Pancreas (tissue), 10 donors: ENCODE measurements around the gene ZNF502. TPM values are rescaled to one million over a fixed set of nuclear protein-coding genes. Genes with fewer than 3 reads are reported as not detected.

ENCODE experiments used
- ATAC-seq, 4 donors: fragments of 200-7000 bp; cut with Tn5 transposase; one replicate each; pipeline versions ENCODE4 v1.8.0 to v1.9.1; 2020; ENCODE audit warnings: mild to moderate bottlenecking in 4 of 4, moderate library complexity in 4 of 4
- DNase-seq, 6 donors: peaks; one replicate each; pipeline ENCODE4 v3.0.0-alpha.2; 2020
- FAIRE-seq: peaks from 2 replicates; lab custom pipeline; 2012; peaks lifted over from hg19 to GRCh38; lab: Jason Lieb, UNC
- H3K27ac ChIP-seq, 4 donors: fragments of 200-600 bp; sonication (generic); 1 replicate in 3 of 4; 2 replicates in 1 of 4; pipeline versions ENCODE4 v1.5.0 to v1.8.0; 2020
- H3K27me3 ChIP-seq, 4 donors: fragments of 200-600 bp; one replicate each; pipeline ENCODE4 v1.8.0; 2021
- H3K36me3 ChIP-seq, 3 donors: fragments of 200-600 bp; sonication (generic) in 1 of 3; one replicate each; pipeline versions ENCODE4 v1.5.0 to v1.8.0; 2020 to 2021
- H3K4me1 ChIP-seq, 3 donors: fragments of 200-600 bp; one replicate each; pipeline ENCODE4 v1.8.0; 2021
- H3K4me3 ChIP-seq, 4 donors: fragments of 200-600 bp; sonication (generic) in 2 of 4; one replicate each; pipeline versions ENCODE4 v1.5.0 to v1.8.0; 2020 to 2021
- H3K9me3 ChIP-seq, 4 donors: fragments of 200-600 bp; one replicate each; pipeline ENCODE4 v1.8.0; 2021
- WGBS, 2 donors: extraction: QIAGEN DNeasy Blood & Tissue Kit; methylation state at CpG; one replicate each; pipeline ENCODE4 v1.1.7; 2013; 5-methylcytosine and 5-hydroxymethylcytosine counted together
- intact Hi-C, 3 donors: fragments of 100-400 bp; cut with DNase I; formaldehyde crosslinking; loops; one replicate each; pipeline versions ENCODE4 v1.11.1 to v1.14.2; 2022
- polyA plus RNA-seq, 2 donors: library from polyadenylated mRNA; stranded (reverse); fragments of 200-250 nt; gene quantifications; one replicate each; pipeline ENCODE4 v1.2.3, GENCODE V29; 2013
- total RNA-seq, 6 donors: library from RNA; stranded (reverse); fragmentation: NEBNext Ultra II Directional in 4 of 6; extraction: Animal tissue kit (Norgen Biotek cat#: 25700) in 4 of 6; gene quantifications; one replicate each; pipeline versions ENCODE4 v1.2.1 to v1.2.4, GENCODE V29; 2021 to 2023
- TF ChIP-seq, protein P1 (sequence below), 4 donors: fragments of 200-600 bp; sonication (generic) in 3 of 4; IDR thresholded peaks; one replicate each; pipeline versions ENCODE4 v1.5.0 to v1.8.0; 2021; ENCODE audit warnings: antibody characterized with exemption in 4 of 4
- donor health status: healthy with polysubstance abuse.
- donor health status: DM: no; HTN: no; CAD: no; lungs with moderate emphysema.
- donor health status: DM: no; HTN: no; CAD: no.
- donor health status: control.
- donor health status: control.
- donor health status: Bipolar disorder and iron deficiency.
- donor health status: DM: yes; HTN: yes; CAD: no.
- donor health status: DM: no; HTN: no; CAD: no.
- donor health status: DM: no; HTN: no; CAD: no.
- donor health status: DM: yes; HTN: yes; CAD: no.

ZNF502 gene
- total and polyA plus RNA-seq, 8 donors, result 1.5 to 5.2 (median 2.6) TPM

DNA sequence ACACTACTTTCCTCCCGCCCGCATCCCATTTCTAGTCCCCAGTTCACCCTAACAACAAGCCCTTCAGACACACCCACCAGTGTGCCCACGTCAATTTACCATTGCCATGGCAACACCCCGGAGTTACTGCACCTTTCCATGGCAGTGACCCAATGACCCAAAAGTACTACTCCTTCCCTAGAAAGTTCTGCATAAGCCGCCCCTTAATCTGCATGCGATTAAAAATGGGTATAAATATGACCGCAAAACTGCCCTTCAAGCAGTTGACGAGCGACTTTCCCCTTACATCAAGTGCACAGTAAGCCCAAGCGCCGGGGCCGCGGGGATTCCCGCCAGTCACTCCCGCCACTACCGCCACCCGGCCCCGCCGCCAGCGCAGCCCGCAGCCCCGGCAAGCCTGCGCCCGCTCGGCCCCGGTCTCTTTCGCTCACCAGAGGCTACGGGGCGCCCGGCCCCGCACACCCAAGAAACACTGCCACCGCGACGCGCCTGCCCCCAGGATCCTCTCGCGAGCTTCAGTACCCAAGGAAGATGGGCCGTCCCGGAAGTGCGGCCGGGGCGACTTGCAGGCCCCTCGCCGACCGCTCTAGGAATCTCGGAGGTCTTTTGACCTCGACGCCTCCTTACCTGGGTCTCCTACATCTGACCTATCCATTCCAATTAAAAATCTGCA, 27.2 kb upstream of the ZNF502 start:
- WGBS, 2 donors, result 1% methylated on average over 48 of the region's 48 CpGs
- DNase-seq (peak; percentile 73 to 92 (median 81)), ATAC-seq (peak; percentile 98 to 100 (median 98)), FAIRE-seq (no peak)
- intact Hi-C loops, result no loop called here
- Histone ChIP-seq H3K4me1 (peaks cover 0 to 5% (median 4%) of the 10 kb centered on the region in 3 donors), H3K9me3 (no peaks in the 10 kb centered on the region), H3K4me3 (peak overlapping the region; percentile 42 to 85 (median 75)), H3K36me3 (no peaks in the 10 kb centered on the region), H3K27ac (no peak overlapping the region), H3K27me3 (peaks cover 0 to 7% (median 0%) of the 10 kb centered on the region in 4 donors)
- TF ChIP-seq, protein P1, sequence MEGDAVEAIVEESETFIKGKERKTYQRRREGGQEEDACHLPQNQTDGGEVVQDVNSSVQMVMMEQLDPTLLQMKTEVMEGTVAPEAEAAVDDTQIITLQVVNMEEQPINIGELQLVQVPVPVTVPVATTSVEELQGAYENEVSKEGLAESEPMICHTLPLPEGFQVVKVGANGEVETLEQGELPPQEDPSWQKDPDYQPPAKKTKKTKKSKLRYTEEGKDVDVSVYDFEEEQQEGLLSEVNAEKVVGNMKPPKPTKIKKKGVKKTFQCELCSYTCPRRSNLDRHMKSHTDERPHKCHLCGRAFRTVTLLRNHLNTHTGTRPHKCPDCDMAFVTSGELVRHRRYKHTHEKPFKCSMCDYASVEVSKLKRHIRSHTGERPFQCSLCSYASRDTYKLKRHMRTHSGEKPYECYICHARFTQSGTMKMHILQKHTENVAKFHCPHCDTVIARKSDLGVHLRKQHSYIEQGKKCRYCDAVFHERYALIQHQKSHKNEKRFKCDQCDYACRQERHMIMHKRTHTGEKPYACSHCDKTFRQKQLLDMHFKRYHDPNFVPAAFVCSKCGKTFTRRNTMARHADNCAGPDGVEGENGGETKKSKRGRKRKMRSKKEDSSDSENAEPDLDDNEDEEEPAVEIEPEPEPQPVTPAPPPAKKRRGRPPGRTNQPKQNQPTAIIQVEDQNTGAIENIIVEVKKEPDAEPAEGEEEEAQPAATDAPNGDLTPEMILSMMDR (IDR thresholded peaks at IDR 0.05), result no peak

GRCh38 chr3:44687898-44688297, 24.6 kb upstream of the ZNF502 start:
- WGBS, 2 donors, result 25 to 36% methylated on average over 1 of the region's 1 CpG
- ATAC-seq, result no peak
- intact Hi-C loops, result no loop called here
- Histone ChIP-seq H3K27ac (no peak overlapping the region), H3K4me3 (no peak overlapping the region), H3K36me3 (no peaks in the 10 kb centered on the region), H3K9me3 (no peaks in the 10 kb centered on the region), H3K4me1 (peaks cover 0 to 5% (median 4%) of the 10 kb centered on the region in 3 donors), H3K27me3 (peaks cover 0 to 12% (median 0%) of the 10 kb centered on the region in 4 donors)
- TF ChIP-seq, protein P1 (IDR thresholded peaks at IDR 0.05), result no peak
- DNase-seq, result no peak
- no peak for FAIRE-seq

DNA sequence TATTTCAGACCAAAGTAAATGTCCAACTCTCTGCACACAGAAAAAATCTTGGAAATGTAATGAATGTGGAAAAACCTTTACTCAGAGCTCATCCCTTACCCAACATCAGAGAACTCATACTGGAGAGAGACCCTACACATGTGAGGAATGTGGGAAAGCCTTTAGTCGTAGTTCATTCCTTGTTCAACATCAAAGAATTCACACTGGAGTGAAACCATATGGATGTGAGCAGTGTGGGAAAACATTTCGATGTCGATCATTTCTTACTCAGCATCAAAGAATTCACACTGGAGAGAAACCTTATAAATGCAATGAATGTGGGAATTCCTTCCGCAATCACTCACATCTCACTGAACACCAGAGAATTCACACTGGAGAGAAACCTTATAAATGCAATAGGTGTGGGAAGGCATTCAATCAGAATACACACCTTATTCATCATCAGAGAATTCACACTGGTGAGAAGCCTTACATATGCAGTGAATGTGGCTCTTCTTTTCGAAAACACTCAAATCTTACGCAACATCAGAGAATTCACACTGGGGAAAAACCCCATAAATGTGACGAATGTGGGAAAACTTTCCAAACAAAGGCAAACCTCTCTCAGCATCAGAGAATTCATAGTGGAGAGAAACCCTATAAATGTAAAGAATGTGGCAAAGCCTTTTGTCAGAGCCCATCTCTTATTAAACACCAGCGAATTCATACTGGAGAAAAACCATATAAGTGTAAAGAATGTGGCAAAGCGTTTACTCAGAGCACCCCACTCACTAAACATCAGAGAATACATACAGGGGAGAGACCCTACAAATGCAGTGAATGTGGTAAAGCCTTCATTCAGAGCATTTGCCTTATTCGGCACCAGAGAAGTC, 9.0 kb downstream of the ZNF502 start:
- Histone ChIP-seq H3K4me3 (no peak overlapping the region), H3K27ac (no peak overlapping the region), H3K27me3 (no peaks in the 10 kb centered on the region), H3K9me3 (peaks cover 0 to 17% (median 7%) of the 10 kb centered on the region in 4 donors), H3K36me3 (peaks cover 0 to 21% (median 12%) of the 10 kb centered on the region in 3 donors), H3K4me1 (no peaks in the 10 kb centered on the region)
- intact Hi-C loops, result no loop called here
- TF ChIP-seq, protein P1 (IDR thresholded peaks at IDR 0.05), result no peak
- DNase-seq (no peak), FAIRE-seq (no peak), ATAC-seq (no peak)
- 97 to 98% methylated on average over 10 of the region's 10 CpGs for WGBS, 2 donors

- peaks cover 0 to 21% (median 12%) of the 10 kb centered on the region in 3 donors for H3K36me3 ChIP-seq
Observed at GRCh38 chr3:44722103-44722401, 9.6 kb downstream of the ZNF502 start.

More at GRCh38 chr3:44722103-44722401, 9.6 kb downstream of the ZNF502 start:
- peaks cover 0 to 17% (median 7%) of the 10 kb centered on the region in 4 donors for H3K9me3 ChIP-seq
- TF ChIP-seq, protein P1 (IDR thresholded peaks at IDR 0.05), result no peak
- intact Hi-C loops, result no loop called here
- H3K4me1 ChIP-seq, result no peaks in the 10 kb centered on the region
- H3K27me3 ChIP-seq, result no peaks in the 10 kb centered on the region
- no peak overlapping the region for H3K27ac ChIP-seq
- DNase-seq (no peak), ATAC-seq (no peak), FAIRE-seq (no peak)
- no peak overlapping the region for H3K4me3 ChIP-seq
- 98 to 100% methylated on average over 1 of the region's 1 CpG for WGBS, 2 donors
